Ascending aorta (tissue), 2 donors: ENCODE measurements around the gene SDC4. TPM values are rescaled to one million over a fixed set of nuclear protein-coding genes. Genes with fewer than 3 reads are reported as not detected.

ENCODE experiments used
- DNase-seq, 2 donors: peaks; one replicate each; pipeline ENCODE4 v3.0.0-alpha.2; 2019; ENCODE audit warnings: low spot score in 2 of 2
- H3K27ac ChIP-seq, 2 donors: fragments of 200-600 bp; sonication (generic); one replicate each; pipeline ENCODE4 v1.5.1; 2016 to 2017; ENCODE audit warnings: mild to moderate bottlenecking in 1 of 2
- H3K27me3 ChIP-seq: fragments of 200-600 bp; sonication (generic); one replicate; pipeline ENCODE4 v1.5.1; 2017
- H3K36me3 ChIP-seq, 2 donors: fragments of 200-600 bp; sonication (generic); one replicate each; pipeline ENCODE4 v1.5.1; 2016
- H3K4me1 ChIP-seq, 2 donors: fragments of 200-600 bp; sonication (generic); one replicate each; pipeline ENCODE4 v1.5.1; 2016 to 2017; ENCODE audit warnings: mild to moderate bottlenecking in 1 of 2
- H3K4me3 ChIP-seq, 2 donors: fragments of 200-600 bp; sonication (generic); one replicate each; pipeline ENCODE4 v1.5.1; 2016 to 2017; ENCODE audit warnings: mild to moderate bottlenecking in 1 of 2
- H3K9me3 ChIP-seq, 2 donors: fragments of 200-600 bp; sonication (generic); one replicate each; pipeline ENCODE4 v1.5.1; 2016
- CTCF ChIP-seq, 3 experiments: fragments of 200-600 bp in 2 of 3; fragments of 450-650 bp in 1 of 3; sonication (generic) in 2 of 3; IDR thresholded peaks; one replicate each; pipeline ENCODE4 v1.5.1; 2016 to 2019; ENCODE audit warnings: antibody characterized with exemption in 3 of 3, mild to moderate bottlenecking in 1 of 3, moderate library complexity in 1 of 3
- intact Hi-C: fragments of 100-400 bp; cut with DNase I; formaldehyde crosslinking; loops from one replicate; pipeline ENCODE4 v1.15.1; 2023
- total RNA-seq: library from RNA; depleted of rRNA; stranded (reverse); fragments of >200 nt; gene quantifications from one replicate; pipeline ENCODE4 v1.1.0, GENCODE V29; 2016

The SDC4 gene
- total RNA-seq, 1 donor from 2014 or later: 63.8 TPM

GRCh38 chr20:45350217-45350616 lies 2.0 kb upstream of the SDC4 start:
- Histone ChIP-seq H3K27ac (peak overlapping the region in 1 of 2 donors; percentile 96), H3K9me3 (no peaks in the 10 kb centered on the region), H3K4me1 (peaks cover 14 to 20% of the 10 kb centered on the region in 2 donors), H3K27me3 (no peaks in the 10 kb centered on the region), H3K4me3 (no peak overlapping the region), H3K36me3 (no peaks in the 10 kb centered on the region)
- intact Hi-C loops: no loop called here
- DNase-seq: no peak
- TF ChIP-seq CTCF (IDR thresholded peaks at IDR 0.05): no peak

- Histone ChIP-seq H3K36me3 (no peaks in the 10 kb centered on the region), H3K9me3 (no peaks in the 10 kb centered on the region), H3K4me1 (peaks cover 35 to 40% of the 10 kb centered on the region in 2 donors), H3K27me3 (no peaks in the 10 kb centered on the region), H3K27ac (peak overlapping the region; percentile 93 to 96), H3K4me3 (peak overlapping the region; percentile 60 to 80)
- intact Hi-C loops: no loop called here
- DNase-seq: no peak
- TF ChIP-seq CTCF (IDR thresholded peaks at IDR 0.05): no peak
Measured at GRCh38 chr20:45347297-45347935, 808 bp downstream of the SDC4 start.

GRCh38 chr20:45346851-45347250 lies 1.4 kb downstream of the SDC4 start:
- Histone ChIP-seq H3K36me3 (no peaks in the 10 kb centered on the region), H3K27me3 (no peaks in the 10 kb centered on the region), H3K9me3 (no peaks in the 10 kb centered on the region), H3K27ac (peak overlapping the region; percentile 93 to 96), H3K4me3 (peak overlapping the region; percentile 60 to 80), H3K4me1 (peaks cover 37 to 43% of the 10 kb centered on the region in 2 donors)
- intact Hi-C loops: no loop called here
- TF ChIP-seq CTCF (IDR thresholded peaks at IDR 0.05): no peak
- no peak for DNase-seq

- Histone ChIP-seq H3K36me3 (no peaks in the 10 kb centered on the region), H3K4me1 (peaks cover 42 to 48% of the 10 kb centered on the region in 2 donors), H3K27ac (peak overlapping the region; percentile 93 to 96), H3K27me3 (no peaks in the 10 kb centered on the region), H3K4me3 (peak overlapping the region; percentile 60 to 80), H3K9me3 (no peaks in the 10 kb centered on the region)
- no peak for DNase-seq
- TF ChIP-seq CTCF (IDR thresholded peaks at IDR 0.05): no peak
- intact Hi-C loops: no loop called here
Measured at GRCh38 chr20:45346291-45346718, 1.9 kb downstream of the SDC4 start.

GRCh38 chr20:45345104-45345936 lies 2.9 kb downstream of the SDC4 start:
- TF ChIP-seq CTCF (IDR thresholded peaks at IDR 0.05): no peak
- Histone ChIP-seq H3K9me3 (no peaks in the 10 kb centered on the region), H3K4me3 (peak overlapping the region; percentile 35 to 80), H3K27ac (peak overlapping the region; percentile 93 to 96), H3K27me3 (no peaks in the 10 kb centered on the region), H3K36me3 (peaks cover 0 to 2% of the 10 kb centered on the region in 2 donors), H3K4me1 (peaks cover 42 to 56% of the 10 kb centered on the region in 2 donors)
- intact Hi-C loops: no loop called here
- no peak for DNase-seq
